ENCODE results near the gene SP5. TPM values are rescaled to one million over a fixed set of nuclear protein-coding genes. Genes with fewer than 3 reads are reported as not detected.
"Not testable (repeated sequence)": the region's sequence is repeated elsewhere in the genome, so short reads cannot be mapped to it uniquely, and the experiment has no call there.

The SP5 gene
- total and polyA plus RNA-seq, 10 donors = 0.06 to 0.20 TPM; not detected in 8

GRCh38 chr2:170744248-170745002 lies 29.3 kb downstream of the SP5 start:
- Histone ChIP-seq H3K9me3 (no peaks in the 10 kb centered on the region), H3K4me1 (no peaks in the 10 kb centered on the region), H3K27ac (no peak overlapping the region), H3K36me3 (no peaks in the 10 kb centered on the region), H3K27me3 (replicated peaks in 1 of 7) (peaks cover 0 to 66% (median 0%) of the 10 kb centered on the region in 7 donors), H3K4me3 (no peak overlapping the region)
- 53 to 88% (median 71%) methylated on average over 14 of the region's 14 CpGs for WGBS, 5 donors
- TF ChIP-seq POLR2A (IDR thresholded peaks at IDR 0.05) = no peak
- no peak for TF ChIP-seq POLR2AphosphoS5 (IDR thresholded peaks at IDR 0.05)
- TF ChIP-seq CTCF (IDR thresholded peaks at IDR 0.05 in 8 of 11, conservative IDR thresholded peaks at IDR 0.05 in 3 of 11) = no peak
- intact Hi-C loops (cut with DNase I; ENCODE audit: low total_unique reads) = no loop called here
- no peak for DNase-seq

GRCh38 chr2:170745305-170745704 lies 30.2 kb downstream of the SP5 start:
- no peaks in the 10 kb centered on the region for H3K9me3 ChIP-seq
- 26 to 45% (median 29%) methylated on average over 6 of the region's 6 CpGs for WGBS, 5 donors
- H3K27me3 ChIP-seq (replicated peaks in 1 of 7) = peaks cover 0 to 63% (median 0%) of the 10 kb centered on the region in 7 donors
- no peak for DNase-seq
- H3K4me1 ChIP-seq = no peaks in the 10 kb centered on the region
- intact Hi-C loops (cut with DNase I; ENCODE audit: low total_unique reads) = no loop called here
- no peak overlapping the region for H3K27ac ChIP-seq
- TF ChIP-seq CTCF (IDR thresholded peaks at IDR 0.05 in 8 of 11, conservative IDR thresholded peaks at IDR 0.05 in 3 of 11) (no peak), POLR2A (IDR thresholded peaks at IDR 0.05) (no peak), POLR2AphosphoS5 (IDR thresholded peaks at IDR 0.05) (no peak)
- no peak overlapping the region for H3K4me3 ChIP-seq
- no peaks in the 10 kb centered on the region for H3K36me3 ChIP-seq

- Histone ChIP-seq H3K27me3 (replicated peaks in 1 of 7) (peaks cover 0 to 46% (median 0%) of the 10 kb centered on the region in 7 donors), H3K4me1 (no peaks in the 10 kb centered on the region), H3K27ac (no peak overlapping the region), H3K4me3 (no peak overlapping the region), H3K36me3 (no peaks in the 10 kb centered on the region), H3K9me3 (no peaks in the 10 kb centered on the region)
- 69 to 76% (median 71%) methylated on average over 4 of the region's 4 CpGs for WGBS, 5 donors
- no peak for DNase-seq
- intact Hi-C loops (cut with DNase I; ENCODE audit: low total_unique reads) = no loop called here
- TF ChIP-seq POLR2A (IDR thresholded peaks at IDR 0.05) (no peak), CTCF (IDR thresholded peaks at IDR 0.05 in 8 of 11, conservative IDR thresholded peaks at IDR 0.05 in 3 of 11) (no peak), POLR2AphosphoS5 (IDR thresholded peaks at IDR 0.05) (no peak)
Measured at GRCh38 chr2:170747921-170748320, 32.8 kb downstream of the SP5 start.

- H3K9me3 ChIP-seq; H3K4me3 ChIP-seq; H3K36me3 ChIP-seq; DNase-seq; intact Hi-C loops (cut with DNase I; ENCODE audit: low total_unique reads); H3K4me1 ChIP-seq; H3K27ac ChIP-seq: not testable (repeated sequence)
- H3K27me3 ChIP-seq (replicated peaks in 1 of 7) = peaks cover 0 to 36% (median 0%) of the 10 kb centered on the region in 7 donors
- WGBS, 5 donors = 88 to 96% (median 93%) methylated on average over 12 of the region's 12 CpGs
Measured at GRCh38 chr2:170751555-170751954, 36.4 kb downstream of the SP5 start.
